Osteocyte (in vitro differentiated cells): ENCODE measurements around the gene SSBP3. TPM values are rescaled to one million over a fixed set of nuclear protein-coding genes. Genes with fewer than 3 reads are reported as not detected.

Experiments used
- DNase-seq: peaks from one replicate; pipeline ENCODE4 v3.0.0; 2021; ENCODE audit warnings: mixed read lengths; ENCODE audit not compliant: unreplicated experiment; ENCODE audit errors: extremely low spot score
- H3K27ac Mint-ChIP-seq: one replicate; pipeline ENCODE4 v1.8.0; 2021; ENCODE audit warnings: mild to moderate bottlenecking, mixed read lengths; ENCODE audit not compliant: unreplicated experiment
- H3K27me3 Mint-ChIP-seq: one replicate; pipeline ENCODE4 v1.8.0; 2021; ENCODE audit warnings: mixed read lengths; ENCODE audit not compliant: unreplicated experiment
- H3K36me3 Mint-ChIP-seq: one replicate; pipeline ENCODE4 v1.8.0; 2021; ENCODE audit warnings: mixed read lengths; ENCODE audit not compliant: unreplicated experiment
- H3K4me1 Mint-ChIP-seq: one replicate; pipeline ENCODE4 v1.8.0; 2021; ENCODE audit warnings: mixed read lengths; ENCODE audit not compliant: unreplicated experiment
- H3K4me3 Mint-ChIP-seq: one replicate; pipeline ENCODE4 v1.8.0; 2021; ENCODE audit warnings: mild to moderate bottlenecking, moderate library complexity, mixed read lengths; ENCODE audit not compliant: unreplicated experiment
- H3K9me3 Mint-ChIP-seq: one replicate; pipeline ENCODE4 v1.8.0; 2021; ENCODE audit warnings: mixed read lengths; ENCODE audit not compliant: unreplicated experiment
- CTCF ChIP-seq: fragments of 200-600 bp; sonication (generic); IDR thresholded peaks from 2 replicates; pipeline ENCODE4 v1.5.0; 2021; ENCODE audit warnings: antibody characterized with exemption, mild to moderate bottlenecking, moderate library complexity
- total RNA-seq: library from RNA; stranded (reverse); gene quantifications from 2 replicates; pipeline ENCODE4 v1.2.1, GENCODE V29; 2021

Gene SSBP3
- total RNA-seq, 1 donor from 2014 or later: 56.4 TPM

- no peak for DNase-seq
- H3K4me3 Mint-ChIP-seq: no peak overlapping the region
- no peaks in the 10 kb centered on the region for H3K9me3 Mint-ChIP-seq
- TF ChIP-seq CTCF: no peak
- peaks cover 54% of the 10 kb centered on the region for H3K4me1 Mint-ChIP-seq
- H3K27me3 Mint-ChIP-seq: no peaks in the 10 kb centered on the region
- peak overlapping the region; percentile 80 for H3K27ac Mint-ChIP-seq
- H3K36me3 Mint-ChIP-seq: peaks cover 10% of the 10 kb centered on the region
Observed at GRCh38 chr1:54253480-54253879, 152.7 kb downstream of the SSBP3 start.

DNA sequence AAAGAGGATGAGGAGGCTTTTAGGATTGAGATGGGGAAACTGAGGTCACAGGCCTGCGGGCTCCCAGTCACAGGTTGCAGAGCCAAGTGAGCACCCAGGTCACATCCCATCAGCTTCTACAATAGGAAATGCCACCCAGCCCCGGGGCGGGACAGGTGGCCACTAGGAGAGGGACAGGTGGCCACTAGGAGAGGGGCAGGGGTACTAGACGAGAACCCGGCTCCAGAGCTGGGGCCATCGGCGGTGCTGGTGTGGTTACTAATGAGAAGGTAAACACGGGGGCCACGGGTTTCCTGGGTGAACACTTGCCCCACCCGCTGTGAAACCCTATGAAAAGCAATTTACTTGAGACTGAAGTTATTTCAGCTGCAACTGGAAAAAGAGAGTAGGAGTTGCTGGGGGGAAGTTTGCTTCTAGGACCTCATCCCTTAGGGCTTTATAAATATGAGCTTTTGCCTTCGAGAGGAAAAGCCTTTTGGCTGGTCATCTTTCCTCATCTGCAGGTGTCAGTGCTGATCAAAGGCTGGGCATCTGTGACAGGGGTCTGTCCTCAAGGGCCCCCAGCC lies 153.7 kb downstream of the SSBP3 start:
- H3K4me1 Mint-ChIP-seq: peaks cover 54% of the 10 kb centered on the region
- H3K27ac Mint-ChIP-seq: peak overlapping the region; percentile 80
- H3K36me3 Mint-ChIP-seq: peaks cover 8% of the 10 kb centered on the region
- no peak for DNase-seq
- no peaks in the 10 kb centered on the region for H3K27me3 Mint-ChIP-seq
- no peak for TF ChIP-seq CTCF
- H3K9me3 Mint-ChIP-seq: no peaks in the 10 kb centered on the region
- no peak overlapping the region for H3K4me3 Mint-ChIP-seq

GRCh38 chr1:54250670-54251069 lies 155.5 kb downstream of the SSBP3 start:
- no peak for TF ChIP-seq CTCF
- no peak overlapping the region for H3K27ac Mint-ChIP-seq
- peaks cover 54% of the 10 kb centered on the region for H3K4me1 Mint-ChIP-seq
- no peak for DNase-seq
- H3K9me3 Mint-ChIP-seq: no peaks in the 10 kb centered on the region
- peaks cover 5% of the 10 kb centered on the region for H3K36me3 Mint-ChIP-seq
- no peaks in the 10 kb centered on the region for H3K27me3 Mint-ChIP-seq
- no peak overlapping the region for H3K4me3 Mint-ChIP-seq

- peaks cover 52% of the 10 kb centered on the region for H3K4me1 Mint-ChIP-seq
- no peaks in the 10 kb centered on the region for H3K9me3 Mint-ChIP-seq
- H3K4me3 Mint-ChIP-seq: no peak overlapping the region
- peak overlapping the region; percentile 77 for H3K27ac Mint-ChIP-seq
- peaks cover 5% of the 10 kb centered on the region for H3K36me3 Mint-ChIP-seq
- no peak for DNase-seq
- H3K27me3 Mint-ChIP-seq: no peaks in the 10 kb centered on the region
- TF ChIP-seq CTCF: no peak
Observed at GRCh38 chr1:54249819-54250435, 156.3 kb downstream of the SSBP3 start.

DNA sequence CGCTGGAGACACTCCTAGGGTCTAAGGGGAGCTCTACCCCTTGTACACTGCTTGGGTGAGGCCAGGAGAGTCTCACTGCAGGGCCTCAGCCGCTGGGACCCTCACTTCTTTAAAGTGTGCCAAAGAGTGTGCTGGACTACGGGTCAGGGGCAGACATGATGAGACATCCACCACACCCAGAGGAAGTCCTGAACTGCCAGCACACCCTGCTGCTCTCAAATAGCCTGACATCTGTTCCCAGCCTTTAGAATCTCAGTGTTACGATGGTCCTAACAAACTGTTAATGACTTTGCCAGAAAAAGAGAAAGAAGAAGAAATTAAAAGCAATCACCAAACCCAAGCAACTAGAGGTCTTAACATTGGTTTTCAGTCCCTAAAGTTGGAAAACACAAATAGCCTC lies 157.2 kb downstream of the SSBP3 start:
- peaks cover 43% of the 10 kb centered on the region for H3K4me1 Mint-ChIP-seq
- no peaks in the 10 kb centered on the region for H3K9me3 Mint-ChIP-seq
- peaks cover 10% of the 10 kb centered on the region for H3K36me3 Mint-ChIP-seq
- H3K4me3 Mint-ChIP-seq: no peak overlapping the region
- H3K27ac Mint-ChIP-seq: peak overlapping the region; percentile 0
- no peak for DNase-seq
- no peak for TF ChIP-seq CTCF
- no peaks in the 10 kb centered on the region for H3K27me3 Mint-ChIP-seq
